Ecto neural progenitor cell (in vitro differentiated cells): ENCODE measurements around the gene SLC2A5.
"Not testable (repeated sequence)": the region's sequence is repeated elsewhere in the genome, so short reads cannot be mapped to it uniquely, and the experiment has no call there.

ENCODE experiments used
- DNase-seq: peaks from one replicate; pipeline ENCODE4 v3.0.0-alpha.2; 2018; ENCODE audit warnings: low spot score

Gene SLC2A5

DNA sequence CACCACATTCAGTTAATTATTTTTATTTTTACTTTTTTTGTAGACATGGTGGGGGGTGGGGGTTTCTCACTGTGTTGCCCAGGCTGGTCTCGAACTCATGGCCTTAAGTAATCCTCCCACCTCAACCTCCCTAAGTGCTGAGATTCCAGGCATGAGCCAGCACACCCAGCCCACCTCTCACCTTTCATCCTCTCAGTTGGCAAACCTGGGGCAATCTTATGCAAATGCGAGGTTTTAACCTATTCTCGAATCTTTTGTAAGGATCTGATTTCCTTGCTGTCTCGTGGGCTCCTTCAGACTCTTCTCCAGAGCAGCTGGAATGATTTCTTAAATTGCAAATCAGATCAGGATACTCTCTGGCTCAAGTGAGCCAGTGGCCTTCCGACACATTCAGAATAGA lies 36.1 kb downstream of the SLC2A5 start:
- no peak for DNase-seq

DNA sequence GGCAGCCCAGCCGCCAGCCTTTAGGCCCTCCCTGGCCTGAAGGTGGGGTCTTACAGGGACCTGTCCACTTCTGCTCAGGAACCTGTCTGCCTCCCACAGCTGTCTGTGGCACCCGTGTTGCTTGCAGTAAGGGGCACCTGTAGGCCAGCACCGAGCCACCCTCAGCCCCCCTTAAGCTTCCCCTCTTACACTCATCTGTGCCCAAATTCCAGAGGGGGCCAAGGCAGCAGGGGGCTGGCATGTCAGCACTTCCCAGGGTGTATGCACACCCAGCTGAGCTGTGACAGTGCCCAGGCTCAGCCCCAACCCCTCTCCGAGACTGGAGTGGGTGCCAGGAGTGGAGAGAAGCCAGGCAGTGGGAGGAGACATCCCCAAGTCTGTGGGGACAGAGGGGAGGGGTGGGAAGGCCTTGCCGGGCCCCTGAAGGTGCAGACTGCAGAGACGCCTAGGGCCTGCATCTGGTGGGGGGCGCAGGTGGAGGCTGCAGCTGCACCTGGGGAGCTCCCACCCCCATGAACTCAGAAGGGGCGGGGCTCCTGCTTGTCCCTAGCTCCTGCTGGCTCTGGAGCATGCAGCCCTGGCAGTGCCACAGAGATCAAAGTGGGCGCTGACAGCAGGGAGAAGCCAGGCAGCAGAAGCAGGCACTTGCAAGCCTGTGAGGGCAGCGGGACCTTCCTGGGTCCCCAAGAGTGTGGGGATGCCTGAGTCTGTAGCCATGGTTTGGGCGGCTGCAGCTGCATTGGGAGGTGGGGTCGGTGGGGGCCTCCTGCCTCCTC lies 37.8 kb downstream of the SLC2A5 start:
- DNase-seq: no peak

DNA sequence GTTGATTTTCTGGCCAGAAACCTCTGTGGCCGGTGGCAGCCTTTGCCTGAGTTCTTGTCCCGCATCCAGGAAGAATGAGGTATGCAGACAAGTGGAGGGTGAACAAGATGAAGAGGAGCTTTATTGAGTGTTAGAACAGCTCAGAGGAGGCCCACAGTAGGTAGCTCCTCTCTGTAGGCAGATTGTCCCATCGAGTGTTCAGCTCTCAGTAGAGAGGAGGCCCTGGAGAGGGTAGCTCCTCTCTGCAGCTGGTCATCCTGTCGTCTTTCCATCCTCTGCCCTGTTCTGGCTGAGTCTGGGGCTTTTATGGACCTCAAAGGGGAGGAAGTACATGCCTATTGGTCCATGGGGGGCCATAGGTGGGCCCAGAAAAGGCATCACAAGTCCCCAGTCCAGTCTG lies 38.4 kb downstream of the SLC2A5 start:
- not testable (repeated sequence) for DNase-seq

DNA sequence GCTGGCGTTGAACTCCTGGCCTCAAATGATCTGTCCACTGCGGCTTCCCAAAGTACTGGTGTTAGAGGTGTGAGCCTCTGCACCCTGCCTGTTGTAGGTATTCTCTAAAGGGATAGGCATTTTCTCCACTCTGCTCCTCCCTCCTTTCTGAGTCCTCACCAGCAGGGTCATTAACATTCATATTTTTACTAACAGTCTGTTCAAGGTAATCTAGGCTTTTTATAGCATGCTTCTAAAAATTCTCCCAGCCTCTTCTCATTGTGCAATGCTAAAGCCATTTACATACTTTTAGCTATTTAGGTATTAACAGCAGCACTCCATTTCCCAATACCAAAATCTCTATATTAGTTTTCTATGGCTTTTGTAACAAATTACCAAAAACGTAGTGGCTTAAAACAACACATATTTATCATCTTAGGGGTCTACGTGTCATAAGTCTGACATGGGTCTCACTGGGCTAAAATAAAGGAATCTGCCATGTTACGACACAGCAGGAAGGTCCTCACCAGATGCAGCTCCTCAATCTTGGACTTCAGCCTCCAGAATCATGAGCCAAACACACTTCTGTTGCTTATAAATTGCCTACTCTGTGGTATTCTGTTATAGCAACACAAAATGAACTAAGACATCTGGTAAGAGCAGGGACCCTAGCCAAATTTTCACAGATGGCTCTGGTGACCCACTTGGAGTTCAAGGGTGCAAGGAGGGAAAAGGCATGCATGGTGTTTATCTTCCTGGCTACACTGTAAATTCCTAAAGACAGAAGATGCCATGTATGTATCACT lies 40.3 kb downstream of the SLC2A5 start:
- DNase-seq: no peak

DNA sequence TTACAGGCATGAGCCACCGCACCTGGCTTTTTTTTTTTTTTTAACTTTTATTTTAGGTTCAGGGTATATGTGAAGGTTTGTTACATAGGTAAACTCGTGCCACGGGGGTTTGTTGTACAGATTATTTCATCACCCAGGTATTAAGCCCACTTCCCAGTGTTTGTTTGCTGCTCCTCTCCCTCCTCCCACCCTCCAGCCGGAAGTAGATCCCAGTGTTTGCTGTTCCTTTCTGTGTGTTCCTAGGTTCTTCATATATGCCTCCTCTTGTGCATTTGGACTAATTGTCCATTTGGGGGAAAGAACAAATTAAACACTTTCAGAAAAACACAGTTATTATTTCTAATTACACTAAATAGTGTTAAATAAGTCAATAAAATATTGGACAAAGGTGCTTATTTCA lies 42.1 kb downstream of the SLC2A5 start:
- DNase-seq: no peak

DNA sequence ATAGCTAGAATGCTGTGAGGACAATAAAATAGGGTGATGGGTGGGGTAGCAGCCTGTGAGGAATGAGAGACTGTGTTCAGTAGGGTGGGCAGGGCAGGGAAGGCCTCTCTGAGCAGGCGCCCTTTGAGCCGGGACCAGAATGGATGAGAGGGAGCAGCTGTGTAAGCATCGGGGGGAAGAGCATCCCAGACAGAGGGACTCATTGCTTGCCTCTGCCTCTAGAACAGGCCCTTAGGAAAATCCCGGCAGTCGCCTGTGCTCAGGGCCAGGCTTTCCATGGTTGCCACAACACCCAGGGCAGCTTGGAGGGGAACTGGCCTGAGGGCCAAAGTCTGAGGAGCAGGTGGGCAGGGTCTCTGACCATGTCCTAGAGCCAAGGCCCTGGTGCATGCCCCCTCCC lies 44.0 kb downstream of the SLC2A5 start:
- no peak for DNase-seq

DNA sequence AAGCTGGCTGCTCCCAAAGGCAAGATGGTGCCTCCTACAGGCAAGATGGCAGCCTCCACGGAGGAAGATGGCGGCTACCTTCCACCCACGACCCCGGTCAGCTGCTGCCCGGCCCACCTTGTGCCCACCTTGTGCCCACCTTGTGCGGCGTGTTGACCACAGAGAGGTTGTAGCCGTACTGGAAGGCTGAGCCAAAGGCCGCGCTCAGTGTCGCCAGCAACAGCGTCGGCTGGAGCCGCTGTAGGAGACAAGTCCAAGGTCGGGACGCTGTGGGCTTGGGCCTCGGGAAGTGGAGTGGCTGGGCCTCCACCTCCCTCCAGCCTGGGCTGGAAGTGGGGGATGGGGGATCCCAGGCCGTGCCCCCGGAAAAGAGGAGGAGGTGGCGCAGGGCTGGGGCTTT lies 44.6 kb downstream of the SLC2A5 start:
- DNase-seq: no peak

DNA sequence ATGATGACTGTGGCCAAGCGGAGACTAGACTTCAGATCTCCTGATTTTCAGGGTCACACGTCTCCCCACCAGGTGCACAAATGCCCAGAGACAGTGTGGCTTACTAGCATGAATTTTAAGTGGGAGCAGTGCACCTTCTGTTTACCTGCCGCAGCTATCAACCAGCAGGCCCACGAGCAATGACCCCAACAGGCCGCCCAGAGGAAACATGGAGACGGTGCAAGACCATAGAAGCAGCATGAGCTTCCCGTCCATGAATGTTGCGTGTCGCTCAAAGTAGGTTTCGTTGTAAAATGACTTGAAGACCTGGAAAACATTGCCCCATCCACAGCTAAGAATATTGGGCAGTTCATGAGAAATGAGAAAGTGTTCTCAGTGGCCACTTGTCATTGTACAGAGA lies 46.7 kb downstream of the SLC2A5 start:
- no peak for DNase-seq

DNA sequence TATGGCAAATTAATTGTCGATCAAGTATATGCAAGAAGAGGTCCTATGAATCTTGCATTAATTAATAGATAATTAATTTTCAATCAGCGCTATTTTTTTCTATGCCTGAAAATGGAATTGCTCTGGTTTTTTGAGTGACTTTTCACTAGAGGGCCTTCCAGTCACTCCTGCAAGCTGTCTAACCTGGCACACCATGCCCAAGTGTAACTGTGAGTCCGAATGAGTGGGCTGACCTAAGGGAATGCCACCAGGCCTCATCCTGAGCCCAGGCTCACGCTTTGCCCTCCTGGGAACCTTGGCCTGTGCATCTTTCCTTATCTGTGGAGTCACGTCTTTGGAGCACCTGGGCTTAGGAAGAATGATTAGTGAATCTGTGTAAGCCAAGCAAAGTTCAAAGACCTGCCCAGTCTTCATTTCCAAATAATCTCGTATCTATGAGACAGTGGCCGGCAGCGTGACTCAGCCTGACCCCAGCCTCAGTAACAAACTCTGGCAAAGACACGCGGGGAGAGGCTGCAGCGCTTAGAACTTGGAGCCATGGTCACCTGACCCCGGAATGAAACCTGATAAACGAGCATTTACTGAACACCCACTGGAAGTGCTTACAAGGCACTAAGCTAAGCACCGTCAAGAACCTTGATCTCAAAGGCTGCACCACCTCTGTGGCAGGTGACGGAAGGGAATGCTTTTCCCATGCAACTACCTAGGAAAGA lies 47.3 kb downstream of the SLC2A5 start:
- DNase-seq: not testable (repeated sequence)

DNA sequence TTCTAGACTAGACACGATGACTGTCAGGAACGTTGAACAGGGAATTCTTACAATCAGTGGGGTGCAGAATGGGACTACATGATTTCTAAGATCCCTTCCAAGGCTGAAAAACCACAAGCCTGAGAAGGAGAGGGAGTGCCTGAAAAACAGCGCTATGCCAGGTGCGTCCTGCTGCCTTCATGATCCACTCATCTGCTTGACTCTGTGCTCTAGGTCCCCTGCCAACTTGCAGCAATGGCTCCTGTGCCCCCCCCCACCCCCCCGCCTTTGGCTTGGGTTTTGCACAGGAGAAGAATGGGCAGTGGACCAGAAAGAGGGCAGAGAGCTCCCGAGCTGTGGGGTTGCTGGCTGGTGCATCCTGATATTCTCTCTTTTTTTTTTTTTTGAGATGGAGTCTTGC lies 49.1 kb downstream of the SLC2A5 start:
- no peak for DNase-seq

DNA sequence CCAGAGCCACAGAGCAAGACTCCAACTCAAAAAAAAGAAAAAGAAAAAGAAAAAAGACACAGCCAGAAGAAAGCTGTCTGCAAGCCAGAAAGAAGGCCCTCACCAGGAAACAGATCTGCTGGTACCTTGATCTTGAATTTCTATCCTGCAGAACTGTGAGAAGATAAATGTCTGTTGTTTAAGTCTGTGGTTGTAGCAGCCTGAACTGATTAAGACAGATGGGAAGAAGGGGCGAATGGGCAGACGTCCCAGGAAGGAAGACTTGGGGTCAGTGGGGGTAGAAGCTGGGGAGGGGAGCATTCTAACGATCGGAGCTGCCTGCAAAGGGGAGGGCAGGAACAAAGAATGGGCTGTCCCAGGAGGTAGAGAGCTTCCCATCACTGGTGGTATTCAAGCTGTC lies 49.5 kb downstream of the SLC2A5 start:
- no peak for DNase-seq

DNA sequence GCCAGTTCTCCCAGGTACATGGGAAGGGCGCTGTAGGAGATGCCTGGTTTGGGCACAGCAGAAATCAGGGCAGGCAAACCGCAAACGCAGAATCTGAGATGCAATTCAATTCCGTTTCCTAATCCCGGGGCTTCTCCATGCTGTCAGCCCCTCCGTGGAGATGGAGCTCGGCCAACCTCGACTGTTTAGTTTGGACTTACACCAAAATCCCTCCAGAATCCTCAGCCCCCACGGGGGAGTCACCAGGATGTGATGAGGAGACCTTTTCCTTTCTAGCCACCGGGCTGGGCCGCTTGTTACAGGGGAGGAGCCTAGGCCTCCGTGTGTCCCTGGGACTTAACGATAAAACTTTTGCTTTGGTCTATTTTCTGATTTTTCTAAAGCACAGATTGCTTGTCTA lies 51.1 kb downstream of the SLC2A5 start:
- no peak for DNase-seq

DNA sequence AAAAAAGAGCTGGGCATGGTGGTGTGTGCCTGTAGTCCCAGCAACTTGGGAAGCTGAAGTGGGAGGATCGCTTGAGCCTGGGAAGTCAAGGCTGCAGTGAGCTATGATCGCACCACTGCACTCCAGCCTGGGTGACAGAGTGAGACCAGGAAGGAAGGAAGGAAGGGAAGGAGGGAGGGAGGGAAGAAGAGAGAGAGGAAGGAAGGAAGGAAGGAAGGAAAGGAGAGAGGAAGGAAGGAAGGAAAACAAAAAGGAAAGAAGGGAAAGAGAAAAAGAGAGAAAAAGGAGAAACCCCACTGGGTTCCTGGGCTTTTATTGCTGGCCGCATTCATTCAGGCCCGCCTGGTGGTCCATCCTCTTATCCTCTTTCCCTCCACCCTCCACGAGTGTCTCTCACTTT lies 53.0 kb downstream of the SLC2A5 start:
- no peak for DNase-seq

DNA sequence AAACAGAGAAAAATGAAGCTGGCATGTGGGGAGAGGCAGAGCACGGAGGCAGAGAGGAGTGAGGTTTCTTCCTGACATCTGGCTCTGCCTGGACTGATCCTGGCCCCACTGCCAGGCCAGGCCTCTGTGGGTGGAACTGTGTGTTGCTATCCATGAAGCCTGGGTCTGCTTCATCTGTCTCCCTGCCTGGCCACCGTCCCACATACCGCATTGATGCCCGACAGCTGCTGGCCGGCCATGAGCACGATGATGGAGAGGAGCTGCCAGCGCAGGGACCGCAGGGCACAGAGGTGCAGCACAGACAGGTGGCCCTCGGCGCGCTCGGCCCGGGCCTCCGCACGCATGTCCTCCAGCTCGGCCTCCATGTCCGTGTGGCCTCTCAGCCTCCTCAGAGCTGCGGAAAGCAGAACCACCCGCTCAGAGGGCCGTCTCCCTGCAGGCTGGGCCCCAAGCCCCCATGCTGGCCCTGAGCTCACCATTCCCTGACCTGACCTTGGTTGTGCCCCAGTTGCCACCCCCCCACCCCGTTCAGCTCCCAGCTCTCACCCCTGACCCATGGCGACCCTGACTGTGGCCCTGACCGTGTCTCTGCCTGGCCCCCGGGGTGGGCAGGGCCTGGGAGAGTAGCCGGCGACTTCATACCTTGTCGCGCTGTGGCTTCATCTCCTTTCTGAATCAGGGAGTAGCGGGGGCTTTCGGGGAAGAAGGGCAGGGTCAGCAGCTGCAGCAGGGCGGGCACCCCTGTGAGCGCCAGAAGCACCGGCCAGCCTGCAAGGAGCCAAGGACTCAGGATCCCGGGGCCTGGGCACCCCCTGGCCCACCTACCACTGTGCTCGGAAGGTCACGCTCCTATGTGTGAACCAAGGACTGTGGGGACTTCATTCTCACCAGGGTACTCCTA lies 54.7 kb downstream of the SLC2A5 start:
- no peak for DNase-seq

DNA sequence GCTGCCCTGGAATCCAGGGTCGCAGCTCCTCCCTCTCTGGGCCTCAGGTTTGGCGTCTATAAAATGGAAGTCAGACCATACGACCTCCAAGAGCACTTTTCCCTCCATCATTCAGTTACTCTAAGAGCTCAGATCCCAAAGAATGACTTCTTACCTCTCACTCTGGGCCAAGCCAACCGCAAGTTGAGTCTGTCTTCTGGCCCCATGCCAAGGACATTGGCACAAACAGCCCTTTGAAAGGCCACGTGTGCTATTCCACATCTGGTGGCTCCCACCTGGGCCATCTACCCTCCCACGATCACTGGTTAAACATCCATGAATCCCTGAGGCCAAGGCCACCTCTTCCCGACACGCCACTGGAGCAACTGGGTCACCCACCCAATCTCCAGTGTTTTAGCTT lies 55.6 kb downstream of the SLC2A5 start:
- no peak for DNase-seq

DNA sequence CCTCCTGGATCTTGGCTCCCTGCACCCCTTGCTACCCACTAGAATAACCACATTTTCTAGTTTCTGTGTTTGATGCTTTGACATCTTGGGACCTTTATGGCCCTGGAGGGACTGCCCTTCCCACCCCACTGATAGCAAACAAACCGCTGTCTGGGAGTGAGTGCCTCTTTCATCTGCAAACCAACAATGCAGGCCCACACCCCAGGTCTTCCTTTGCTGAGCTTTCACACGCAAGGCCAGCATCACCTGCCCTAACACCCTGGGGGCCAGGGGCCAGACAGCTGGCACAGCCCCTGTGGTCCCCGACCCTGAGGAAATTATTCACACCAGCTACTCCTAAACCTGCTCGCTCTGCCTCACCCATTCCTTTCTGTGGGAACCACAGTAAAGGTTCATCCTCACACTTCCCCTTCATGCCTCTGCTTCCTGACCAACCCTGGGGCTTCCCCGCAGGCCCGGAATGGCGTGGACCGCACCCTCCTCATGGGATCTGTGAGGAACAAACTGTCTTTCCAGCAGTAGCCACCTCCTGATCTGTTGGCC lies 58.6 kb downstream of the SLC2A5 start:
- DNase-seq: no peak

DNA sequence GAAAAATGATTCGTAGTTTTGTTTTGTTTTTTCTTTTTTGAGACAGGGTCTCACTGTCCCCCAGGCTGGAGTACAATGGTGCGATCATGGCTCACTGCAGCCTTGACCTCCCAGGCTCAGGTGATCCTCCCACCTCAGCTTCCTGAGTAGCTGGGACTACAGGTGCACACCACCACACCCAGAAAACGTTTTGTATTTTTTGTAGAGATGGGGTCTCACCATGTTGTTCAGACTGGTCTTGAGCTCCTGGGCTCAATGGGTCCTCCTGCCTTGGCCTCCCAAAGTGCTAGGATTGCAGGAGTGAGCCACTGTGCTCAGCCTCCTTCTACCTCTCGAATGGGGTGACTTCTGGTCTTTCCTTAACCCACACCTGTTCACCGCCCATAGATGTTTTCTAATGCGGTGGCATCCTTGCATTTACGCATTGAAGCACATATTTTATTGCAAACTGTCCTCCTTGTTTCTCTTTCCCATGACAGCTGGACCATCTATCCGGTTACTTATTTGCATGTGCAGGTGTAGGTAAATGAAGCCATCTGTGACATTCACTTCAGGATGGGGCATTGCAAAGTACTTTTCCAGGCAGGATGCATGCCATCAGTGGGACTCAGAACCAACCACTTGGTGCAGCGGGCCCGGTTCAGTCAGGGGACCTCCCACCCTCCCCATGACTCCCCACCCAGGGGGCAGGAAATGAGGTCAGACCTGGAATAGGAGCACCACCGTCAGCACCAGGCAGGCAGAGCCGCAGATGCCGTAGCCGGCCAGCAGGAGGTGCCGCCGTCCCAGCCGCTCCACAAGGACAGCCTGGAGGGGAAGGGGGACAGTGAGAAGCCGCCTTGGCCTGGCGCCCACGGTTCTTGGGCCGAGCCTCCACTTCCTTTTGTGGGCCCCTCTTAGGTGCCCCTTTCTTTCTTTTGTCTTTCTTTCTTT lies 59.7 kb downstream of the SLC2A5 start:
- DNase-seq: peak; percentile 78

DNA sequence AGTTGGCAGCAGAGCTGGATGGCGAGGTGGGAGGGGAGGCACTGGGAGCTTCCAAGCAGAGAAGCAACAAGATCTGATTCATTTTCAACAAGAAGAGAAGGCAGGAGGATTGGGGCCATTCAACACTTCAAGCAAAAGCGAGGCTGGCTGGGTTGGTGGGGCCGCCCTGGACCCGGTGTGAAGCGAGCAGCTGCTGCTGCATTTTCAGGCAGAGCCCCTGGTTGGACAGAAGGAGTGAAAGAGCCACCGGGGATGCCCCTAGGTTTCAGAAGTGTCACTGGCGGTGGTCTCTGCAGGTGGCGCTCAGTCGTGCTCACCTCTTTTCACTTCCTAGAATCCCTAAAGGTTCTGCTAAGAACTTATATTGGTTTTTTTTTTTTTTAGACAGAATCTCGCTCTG lies 61.2 kb downstream of the SLC2A5 start:
- no peak for DNase-seq

DNA sequence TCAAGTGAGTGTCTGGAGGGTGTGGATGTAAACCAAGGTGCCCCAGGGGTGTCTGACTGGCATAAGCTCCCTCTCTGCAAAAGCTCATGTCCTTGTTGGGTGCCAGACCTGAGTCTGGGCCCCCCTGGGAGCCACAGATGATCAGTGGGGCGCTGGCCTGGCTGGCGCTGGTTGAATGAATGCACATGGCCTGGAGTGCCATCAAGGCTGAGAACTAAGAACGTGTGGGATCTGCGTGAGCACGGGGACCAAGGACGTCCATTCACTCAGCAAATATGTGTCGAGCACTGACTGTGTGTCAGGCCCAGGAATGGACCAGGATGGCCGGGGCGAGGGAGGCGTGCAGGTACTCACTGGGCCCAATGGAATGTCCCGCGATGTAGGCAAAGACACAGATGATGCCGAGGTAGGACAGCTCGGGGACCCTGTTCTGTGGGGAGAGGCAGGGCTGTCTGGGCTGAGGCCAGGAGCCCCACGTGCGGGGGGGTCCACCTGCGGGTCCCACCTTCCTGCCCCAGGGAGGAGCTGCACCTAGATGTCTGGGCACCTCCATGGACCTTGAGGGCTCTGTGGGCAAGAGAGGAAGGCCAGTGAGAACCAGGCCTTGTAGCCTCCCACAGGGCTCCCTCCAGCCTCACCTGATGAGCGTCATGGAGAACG lies 62.3 kb downstream of the SLC2A5 start:
- DNase-seq: no peak

DNA sequence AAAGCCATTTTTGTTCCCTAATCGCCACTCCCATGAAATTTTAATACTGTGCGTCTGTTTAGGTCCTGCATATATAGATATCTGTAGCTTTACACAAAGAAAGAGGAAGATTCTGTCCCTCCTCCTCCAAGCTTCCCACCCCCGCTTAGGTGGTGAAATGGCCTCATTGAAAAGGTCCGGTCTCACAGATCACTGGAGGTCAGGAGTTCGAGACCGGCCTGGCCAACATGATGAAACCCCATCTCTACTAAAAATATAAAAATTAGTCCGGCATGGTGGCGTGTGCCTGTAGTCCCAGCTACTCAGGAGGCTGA lies 64.1 kb downstream of the SLC2A5 start:
- DNase-seq: no peak
